Fibroblast of the aortic adventitia (primary cell): Measurements from ENCODE around the gene HDDC3. TPM values are rescaled to one million over a fixed set of nuclear protein-coding genes. Genes with fewer than 3 reads are reported as not detected.

ENCODE experiments used
- DNase-seq: peaks from one replicate; pipeline ENCODE4 v3.0.0-alpha.2; 2010; ENCODE audit warnings: low read depth
- H3K4me3 ChIP-seq: 2 replicates; pipeline ENCODE4 v1.5.1; 2011; ENCODE audit warnings: low read depth, mild to moderate bottlenecking, control low read depth, low read length, moderate library complexity
- total RNA-seq: library from RNA; depleted of rRNA; stranded (reverse); fragments of >200 nt; gene quantifications from 2 replicates; pipeline ENCODE4 v1.2.3, GENCODE V29; 2012; ENCODE audit warnings: low replicate concordance
- TF ChIP-seq, protein P1 (sequence below): IDR thresholded peaks from 2 replicates; pipeline ENCODE4 v1.5.1; 2011; ENCODE audit warnings: mild to moderate bottlenecking, low read length, control low read depth, inconsistent platforms; ENCODE audit not compliant: insufficient read depth

The HDDC3 gene
- total RNA-seq, 1 donor: 12.9 TPM

DNA sequence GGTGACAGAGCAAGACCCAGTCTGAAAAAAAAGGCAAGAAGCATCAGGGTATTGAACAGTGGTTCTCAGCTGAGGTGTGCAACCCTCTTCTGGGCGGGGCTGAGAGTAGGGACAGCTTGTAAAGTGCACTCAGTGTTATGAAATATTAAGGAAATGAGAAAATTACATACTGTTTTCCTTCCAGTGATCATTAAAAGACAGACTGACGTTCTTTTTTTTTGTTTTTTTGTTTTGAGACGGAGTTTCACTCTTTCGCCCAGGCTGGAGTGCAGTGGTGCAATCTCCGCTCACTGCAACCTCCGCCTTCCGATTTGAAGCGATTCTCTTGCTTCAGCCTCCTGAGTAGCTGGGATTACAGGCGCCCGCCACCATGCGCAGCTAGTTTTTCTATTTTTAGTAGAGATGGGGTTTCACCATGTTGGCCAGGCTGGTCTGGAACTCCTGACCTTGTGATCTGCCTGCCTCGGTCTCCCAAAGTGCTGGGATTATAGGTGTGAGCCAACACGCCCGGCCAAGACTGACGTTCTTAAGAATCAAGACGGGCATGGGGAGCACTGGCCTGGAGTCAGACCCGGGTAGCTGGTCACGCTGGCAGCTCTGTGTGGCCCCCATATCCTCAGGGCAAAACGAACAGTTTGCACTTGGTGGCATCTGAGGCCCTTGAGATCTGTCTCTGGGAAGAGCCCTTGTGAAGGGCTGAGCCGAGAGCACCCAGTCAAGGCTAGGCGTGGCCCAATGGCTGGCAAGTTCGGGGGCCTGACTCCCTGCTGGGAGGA lies 17.9 kb downstream of the HDDC3 start:
- TF ChIP-seq, protein P1, sequence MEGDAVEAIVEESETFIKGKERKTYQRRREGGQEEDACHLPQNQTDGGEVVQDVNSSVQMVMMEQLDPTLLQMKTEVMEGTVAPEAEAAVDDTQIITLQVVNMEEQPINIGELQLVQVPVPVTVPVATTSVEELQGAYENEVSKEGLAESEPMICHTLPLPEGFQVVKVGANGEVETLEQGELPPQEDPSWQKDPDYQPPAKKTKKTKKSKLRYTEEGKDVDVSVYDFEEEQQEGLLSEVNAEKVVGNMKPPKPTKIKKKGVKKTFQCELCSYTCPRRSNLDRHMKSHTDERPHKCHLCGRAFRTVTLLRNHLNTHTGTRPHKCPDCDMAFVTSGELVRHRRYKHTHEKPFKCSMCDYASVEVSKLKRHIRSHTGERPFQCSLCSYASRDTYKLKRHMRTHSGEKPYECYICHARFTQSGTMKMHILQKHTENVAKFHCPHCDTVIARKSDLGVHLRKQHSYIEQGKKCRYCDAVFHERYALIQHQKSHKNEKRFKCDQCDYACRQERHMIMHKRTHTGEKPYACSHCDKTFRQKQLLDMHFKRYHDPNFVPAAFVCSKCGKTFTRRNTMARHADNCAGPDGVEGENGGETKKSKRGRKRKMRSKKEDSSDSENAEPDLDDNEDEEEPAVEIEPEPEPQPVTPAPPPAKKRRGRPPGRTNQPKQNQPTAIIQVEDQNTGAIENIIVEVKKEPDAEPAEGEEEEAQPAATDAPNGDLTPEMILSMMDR: no peak
- no peak for DNase-seq
- no peak overlapping the region for H3K4me3 ChIP-seq

DNA sequence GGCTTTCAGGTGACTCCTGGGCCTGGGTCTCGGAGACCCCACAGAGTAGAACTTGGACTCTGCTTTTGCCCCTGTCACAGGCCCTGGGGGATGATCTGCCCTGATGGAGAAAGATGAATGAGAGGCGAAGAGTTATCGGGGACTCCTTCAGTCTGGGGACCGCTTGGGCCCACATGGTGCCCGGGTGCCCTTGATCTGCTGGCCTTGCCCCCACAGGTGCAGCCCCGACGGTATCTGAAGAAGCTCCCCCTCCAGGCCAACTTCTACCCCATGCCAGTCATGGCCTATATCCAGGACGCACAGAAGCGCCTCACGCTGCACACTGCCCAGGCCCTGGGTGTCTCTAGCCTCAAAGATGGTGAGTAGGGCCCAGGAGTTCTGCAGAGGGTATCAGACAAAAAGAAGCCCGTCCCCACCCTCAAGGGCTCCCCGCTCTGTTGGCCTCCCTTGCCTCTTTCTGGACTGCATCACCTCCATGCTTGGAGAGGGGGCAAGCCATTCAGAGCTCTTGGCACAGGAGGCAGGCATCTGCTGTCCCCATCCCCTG lies 18.9 kb downstream of the HDDC3 start:
- TF ChIP-seq, protein P1: no peak
- no peak for DNase-seq
- no peak overlapping the region for H3K4me3 ChIP-seq

DNA sequence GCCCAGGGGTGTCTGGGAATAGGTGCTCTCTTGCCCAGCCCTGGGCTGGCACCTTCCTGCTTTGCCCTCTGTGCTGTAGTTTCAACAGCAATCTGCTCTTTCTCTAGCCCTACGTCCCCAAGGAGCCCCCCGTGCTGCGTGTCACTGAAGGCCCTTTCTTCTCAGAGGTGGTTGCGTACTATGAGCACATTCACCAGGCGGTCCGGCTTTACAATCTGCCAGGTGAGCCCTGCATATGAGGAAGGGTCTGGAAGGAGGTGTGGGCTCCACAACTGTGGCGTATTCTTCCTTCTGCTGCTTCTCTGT lies 19.6 kb downstream of the HDDC3 start:
- DNase-seq: no peak
- TF ChIP-seq, protein P1: no peak
- H3K4me3 ChIP-seq: no peak overlapping the region

DNA sequence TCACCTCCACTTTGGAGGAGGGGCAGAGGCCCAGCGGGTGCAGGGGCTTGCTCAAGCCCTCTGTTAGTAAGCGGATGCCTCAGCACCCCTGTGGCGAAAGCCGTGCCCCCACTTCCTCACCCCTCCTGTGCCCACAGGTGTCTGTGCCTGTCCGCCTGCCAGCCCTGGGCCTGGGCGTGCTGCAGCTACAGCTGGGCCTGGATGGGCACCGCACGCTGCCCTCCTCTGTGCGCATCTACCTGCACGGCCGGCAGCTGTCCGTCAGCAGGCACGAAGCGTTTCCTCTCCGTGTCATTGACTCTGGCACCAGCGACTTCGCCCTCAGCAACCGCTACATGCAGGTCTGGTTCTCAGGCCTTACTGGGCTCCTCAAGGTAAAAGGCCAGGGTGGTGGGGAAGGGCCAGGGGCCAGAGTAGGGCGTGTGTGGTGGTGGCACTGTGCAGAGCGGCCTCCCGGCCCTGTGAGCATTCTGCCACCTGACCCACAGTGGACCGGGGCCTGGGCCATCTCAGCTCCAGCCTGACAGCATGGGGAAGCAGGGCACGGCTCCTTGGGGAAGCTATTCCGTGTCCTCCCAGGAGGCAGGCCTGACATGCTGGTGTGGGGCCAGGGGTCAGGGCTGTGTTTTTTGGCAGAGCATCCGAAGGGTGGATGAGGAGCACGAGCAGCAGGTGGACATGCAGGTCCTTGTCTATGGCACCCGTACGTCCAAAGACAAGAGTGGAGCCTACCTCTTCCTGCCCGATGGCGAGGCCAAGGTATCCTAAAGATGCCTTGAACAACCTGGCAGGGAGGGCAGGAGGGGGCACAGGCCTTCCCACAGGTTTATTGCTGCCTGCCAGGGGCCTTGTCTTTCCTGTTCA lies 20.2 kb downstream of the HDDC3 start:
- no peak for DNase-seq
- TF ChIP-seq, protein P1: no peak

DNA sequence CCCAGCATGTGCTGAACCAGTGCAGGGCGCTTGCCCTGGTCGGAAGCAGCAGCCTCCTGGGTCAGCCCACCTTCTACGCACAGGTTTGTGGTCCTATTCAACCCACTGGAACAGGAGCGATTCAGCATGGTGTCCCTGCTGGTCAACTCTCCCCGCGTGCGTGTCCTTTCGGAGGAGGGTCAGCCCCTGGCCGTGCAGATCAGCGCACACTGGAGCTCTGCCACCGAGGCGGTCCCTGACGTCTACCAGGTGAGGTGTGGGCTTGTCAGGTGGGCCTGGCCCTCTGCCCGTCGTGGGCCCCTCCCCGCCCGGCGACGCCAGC lies 21.1 kb downstream of the HDDC3 start:
- TF ChIP-seq, protein P1: no peak
- H3K4me3 ChIP-seq: no peak overlapping the region
- no peak for DNase-seq

More for the DNA sequence above, 20.2 kb downstream of the HDDC3 start:
- H3K4me3 ChIP-seq: no peak overlapping the region

DNA sequence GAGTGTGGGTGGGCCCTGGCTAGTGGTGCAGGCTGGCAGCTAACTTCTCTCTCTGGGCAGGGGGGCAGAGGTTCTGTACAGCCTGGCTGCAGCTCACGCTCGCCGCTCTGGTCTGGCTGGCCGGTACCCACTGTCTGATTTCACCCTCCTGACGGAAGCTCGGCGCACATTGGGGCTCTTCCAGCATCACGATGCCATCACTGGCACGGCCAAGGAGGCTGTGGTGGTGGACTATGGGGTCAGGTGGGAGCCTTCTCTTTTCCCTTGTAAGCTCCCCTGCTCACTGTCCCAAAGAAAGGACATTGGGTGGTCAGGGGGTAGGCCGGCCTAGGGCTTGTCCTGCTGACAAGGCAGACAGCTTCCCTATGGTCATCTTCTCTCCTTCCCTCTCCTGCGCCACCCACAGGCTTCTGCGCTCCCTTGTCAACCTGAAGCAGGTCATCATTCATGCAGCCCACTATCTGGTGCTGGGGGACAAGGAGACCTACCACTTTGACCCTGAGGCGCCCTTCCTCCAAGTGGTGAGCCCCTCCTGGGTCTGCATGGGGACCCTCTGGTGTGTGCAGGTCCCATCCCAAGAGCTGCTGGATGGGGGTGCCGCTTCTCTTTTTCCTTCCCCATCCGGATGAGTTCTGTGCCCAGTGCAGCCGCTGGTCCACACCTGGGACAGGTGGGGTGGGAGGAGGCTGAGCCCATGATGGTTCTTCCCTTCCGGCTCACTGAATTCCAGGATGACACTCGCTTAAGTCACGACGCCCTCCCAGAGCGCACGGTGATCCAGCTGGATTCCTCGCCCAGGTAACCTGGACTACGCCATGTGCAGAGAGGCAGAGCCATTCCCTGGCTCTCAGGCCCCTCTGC lies 21.7 kb downstream of the HDDC3 start:
- TF ChIP-seq, protein P1: no peak
- no peak for DNase-seq
- no peak overlapping the region for H3K4me3 ChIP-seq
